GM12872 (cell line): ENCODE data around the gene CMIP.

Source experiments
- CTCF ChIP-seq: IDR thresholded peaks from 3 replicates; pipeline ENCODE4 v1.5.1; 2011; ENCODE audit warnings: low read depth, mild to moderate bottlenecking, low read length, moderate library complexity; ENCODE audit not compliant: insufficient read depth

The CMIP gene

GRCh38 chr16:81676066-81676882 is 231.7 kb downstream of the CMIP start:
- TF ChIP-seq CTCF, result no peak

- TF ChIP-seq CTCF, result no peak
Observed at GRCh38 chr16:81676883-81677737, 232.5 kb downstream of the CMIP start.

GRCh38 chr16:81678326-81679095 is 233.9 kb downstream of the CMIP start:
- TF ChIP-seq CTCF, result no peak

GRCh38 chr16:81679721-81680430 is 235.3 kb downstream of the CMIP start:
- TF ChIP-seq CTCF, result no peak

GRCh38 chr16:81680444-81681275 is 236.1 kb downstream of the CMIP start:
- TF ChIP-seq CTCF, result no peak

GRCh38 chr16:81681311-81681710 is 236.7 kb downstream of the CMIP start:
- TF ChIP-seq CTCF, result no peak
